ENCODE results near the gene IFI44L.

IFI44L gene

DNA sequence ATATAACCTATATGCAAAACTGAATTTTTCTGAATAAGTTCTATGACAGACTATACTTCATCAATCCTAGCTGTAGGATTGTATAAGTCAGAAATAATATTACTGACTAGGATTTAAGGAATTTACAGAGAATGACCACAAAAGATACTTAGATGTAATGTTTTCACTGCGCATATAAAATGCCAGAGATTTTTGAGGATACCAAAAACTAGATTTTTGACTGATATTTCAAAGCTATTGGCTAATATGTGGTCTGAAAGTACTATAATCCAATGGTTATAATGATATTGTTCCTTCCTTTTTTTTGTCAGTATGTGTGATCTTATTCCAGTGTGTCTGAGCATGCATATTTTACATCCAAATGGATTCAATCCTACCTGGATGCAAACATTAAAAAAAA, 17.0 kb upstream of the IFI44L start:
- no peak overlapping the region for H2AFZ ChIP-seq (ENCODE audit: low read depth, low read length)
- H3K4me2 ChIP-seq (ENCODE audit: low read length) = no peak overlapping the region
- no peak overlapping the region for H3K27ac ChIP-seq (ENCODE audit: low read length)
- no peaks in the 10 kb centered on the region for H3K27me3 ChIP-seq (ENCODE audit: low read depth, low read length)
- no peak overlapping the region for H3K9ac ChIP-seq (ENCODE audit: low read length)
- no peak for TF ChIP-seq EZH2phosphoT487 (IDR thresholded peaks at IDR 0.05; ENCODE audit: low read depth)
- no peaks in the 10 kb centered on the region for H3K36me3 ChIP-seq (replicated peaks; ENCODE audit: low read depth, low read length)
- H4K20me1 ChIP-seq (ENCODE audit: insufficient read depth, low read length) = no peaks in the 10 kb centered on the region
- no peaks in the 10 kb centered on the region for H3K9me3 ChIP-seq (ENCODE audit: insufficient read depth, low read length)
- no peaks in the 10 kb centered on the region for H3K4me1 ChIP-seq (ENCODE audit: low read length)
- no peak overlapping the region for H3K4me3 ChIP-seq (ENCODE audit: low read length)
- no peaks in the 10 kb centered on the region for H3K79me2 ChIP-seq (ENCODE audit: low read length)

GRCh38 chr1:78604643-78605042, 15.6 kb upstream of the IFI44L start:
- Histone ChIP-seq H3K79me2 (ENCODE audit: low read length) (no peaks in the 10 kb centered on the region), H3K27ac (ENCODE audit: low read length) (no peak overlapping the region), H3K9ac (ENCODE audit: low read length) (no peak overlapping the region), H3K4me3 (ENCODE audit: low read length) (no peak overlapping the region), H3K4me2 (ENCODE audit: low read length) (no peak overlapping the region), H3K27me3 (ENCODE audit: low read depth, low read length) (no peaks in the 10 kb centered on the region), H4K20me1 (ENCODE audit: insufficient read depth, low read length) (no peaks in the 10 kb centered on the region), H3K9me3 (ENCODE audit: insufficient read depth, low read length) (no peaks in the 10 kb centered on the region), H2AFZ (ENCODE audit: low read depth, low read length) (no peak overlapping the region), H3K36me3 (replicated peaks; ENCODE audit: low read depth, low read length) (no peaks in the 10 kb centered on the region), H3K4me1 (ENCODE audit: low read length) (no peaks in the 10 kb centered on the region)
- TF ChIP-seq EZH2phosphoT487 (IDR thresholded peaks at IDR 0.05; ENCODE audit: low read depth) (no peak), CTCF (IDR thresholded peaks at IDR 0.05; ENCODE audit: low read depth, low read length) (no peak)

- Histone ChIP-seq H3K36me3 (replicated peaks; ENCODE audit: low read depth, low read length) (no peaks in the 10 kb centered on the region), H3K4me1 (ENCODE audit: low read length) (no peaks in the 10 kb centered on the region), H3K9me3 (ENCODE audit: insufficient read depth, low read length) (no peaks in the 10 kb centered on the region), H3K27ac (ENCODE audit: low read length) (no peak overlapping the region), H3K4me2 (ENCODE audit: low read length) (no peak overlapping the region), H4K20me1 (ENCODE audit: insufficient read depth, low read length) (no peaks in the 10 kb centered on the region), H3K4me3 (ENCODE audit: low read length) (no peak overlapping the region), H3K9ac (ENCODE audit: low read length) (no peak overlapping the region), H3K79me2 (ENCODE audit: low read length) (no peaks in the 10 kb centered on the region), H2AFZ (ENCODE audit: low read depth, low read length) (no peak overlapping the region), H3K27me3 (ENCODE audit: low read depth, low read length) (no peaks in the 10 kb centered on the region)
- no peak for TF ChIP-seq CTCF (IDR thresholded peaks at IDR 0.05; ENCODE audit: low read depth, low read length)
- no peak for TF ChIP-seq EZH2phosphoT487 (IDR thresholded peaks at IDR 0.05; ENCODE audit: low read depth)
These were observed 14.0 kb upstream of the IFI44L start for GRCh38 chr1:78606274-78606673.

- no peaks in the 10 kb centered on the region for H3K27me3 ChIP-seq (ENCODE audit: low read depth, low read length)
- H3K9ac ChIP-seq (ENCODE audit: low read length) = no peak overlapping the region
- H3K9me3 ChIP-seq (ENCODE audit: insufficient read depth, low read length) = no peaks in the 10 kb centered on the region
- H3K4me3 ChIP-seq (ENCODE audit: low read length) = no peak overlapping the region
- H3K4me1 ChIP-seq (ENCODE audit: low read length) = no peaks in the 10 kb centered on the region
- no peaks in the 10 kb centered on the region for H3K79me2 ChIP-seq (ENCODE audit: low read length)
- H3K27ac ChIP-seq (ENCODE audit: low read length) = no peak overlapping the region
- H4K20me1 ChIP-seq (ENCODE audit: insufficient read depth, low read length) = no peaks in the 10 kb centered on the region
- no peaks in the 10 kb centered on the region for H3K36me3 ChIP-seq (replicated peaks; ENCODE audit: low read depth, low read length)
- TF ChIP-seq CTCF (IDR thresholded peaks at IDR 0.05; ENCODE audit: low read depth, low read length) (peak; percentile 51), EZH2phosphoT487 (IDR thresholded peaks at IDR 0.05; ENCODE audit: low read depth) (no peak)
- H2AFZ ChIP-seq (ENCODE audit: low read depth, low read length) = no peak overlapping the region
- no peak overlapping the region for H3K4me2 ChIP-seq (ENCODE audit: low read length)
These were observed 12.8 kb upstream of the IFI44L start for GRCh38 chr1:78607334-78607927.

All from OCI-LY3 (cell line).